Endodermal cell (in vitro differentiated cells): ENCODE data around the gene ZBTB46. TPM values are rescaled to one million over a fixed set of nuclear protein-coding genes. Genes with fewer than 3 reads are reported as not detected.

Experiments used
- DNase-seq: peaks from one replicate; pipeline ENCODE4 v3.0.0-alpha.2; 2017
- H3K27ac ChIP-seq: 2 replicates; pipeline ENCODE4 v1.5.1; 2013; ENCODE audit warnings: mild to moderate bottlenecking, low read depth, low read length, moderate library complexity
- H3K27me3 ChIP-seq: 2 replicates; pipeline ENCODE4 v1.6.1; 2013; ENCODE audit warnings: mild to moderate bottlenecking, low read length, moderate library complexity; ENCODE audit not compliant: insufficient read depth, control insufficient read depth, poor library complexity, severe bottlenecking
- H3K36me3 ChIP-seq: 2 replicates; pipeline ENCODE4 v1.7.0; 2013; ENCODE audit warnings: mild to moderate bottlenecking, low read length, moderate library complexity; ENCODE audit not compliant: control insufficient read depth, insufficient read depth
- H3K4me1 ChIP-seq: one replicate; pipeline ENCODE4 v1.7.0; 2013; ENCODE audit warnings: low read length; ENCODE audit not compliant: control insufficient read depth, insufficient read depth
- H3K4me3 ChIP-seq: 2 replicates; pipeline ENCODE4 v1.5.1; 2013; ENCODE audit warnings: mild to moderate bottlenecking, low read length, moderate library complexity
- H3K9ac ChIP-seq: 2 replicates; pipeline ENCODE4 v1.6.1; 2013; ENCODE audit warnings: mild to moderate bottlenecking, low read length, moderate library complexity; ENCODE audit not compliant: poor library complexity, severe bottlenecking; ENCODE audit errors: extremely low read depth
- H3K9me3 ChIP-seq: 2 replicates; pipeline ENCODE4 v1.6.1; 2013; ENCODE audit warnings: mild to moderate bottlenecking, low read length, moderate library complexity; ENCODE audit not compliant: control insufficient read depth
- H3K27ac Mint-ChIP-seq: 2 replicates; pipeline ENCODE4 v1.8.0; 2020; ENCODE audit warnings: mixed read lengths
- H3K27me3 Mint-ChIP-seq: 2 replicates; pipeline ENCODE4 v1.8.0; 2021; ENCODE audit warnings: mild to moderate bottlenecking, mixed read lengths; ENCODE audit not compliant: insufficient read depth
- H3K36me3 Mint-ChIP-seq: 2 replicates; pipeline ENCODE4 v1.8.0; 2020; ENCODE audit warnings: low read depth, mixed read lengths
- H3K4me1 Mint-ChIP-seq: 2 replicates; pipeline ENCODE4 v1.8.0; 2020; ENCODE audit warnings: mixed read lengths
- H3K4me3 Mint-ChIP-seq: 2 replicates; pipeline ENCODE4 v1.8.0; 2020; ENCODE audit warnings: mild to moderate bottlenecking, moderate library complexity, mixed read lengths
- H3K9me3 Mint-ChIP-seq: 2 replicates; pipeline ENCODE4 v1.8.0; 2020; ENCODE audit warnings: mild to moderate bottlenecking, mixed read lengths
- CTCF ChIP-seq: fragments of 200-600 bp; sonication (generic); conservative IDR thresholded peaks from 2 replicates; pipeline ENCODE4 v1.5.0; 2021; ENCODE audit warnings: antibody characterized with exemption, mild to moderate bottlenecking
- WGBS, 2 experiments: methylation state at CpG; one replicate each; pipeline versions ENCODE4 v1.1.5 to v1.1.7; 2013; ENCODE audit warnings: missing lambda C conversion rate in 2 of 2, mixed read lengths in 1 of 2; ENCODE audit not compliant: insufficient coverage in 1 of 2, insufficient read length in 1 of 2; 5-methylcytosine and 5-hydroxymethylcytosine counted together
- total RNA-seq, 2 donors: library from RNA; stranded (reverse); fragmentation: NEBNext Ultra II Directional in 1 of 2; extraction: Animal tissue kit (Norgen Biotek cat#: 25700) in 1 of 2; gene quantifications; 2 replicates in 1 of 2; 3 replicates in 1 of 2; pipeline ENCODE4 v1.2.1, GENCODE V29; 2021

Gene ZBTB46
- total RNA-seq, 2 donors from 2014 or later: 24.9 to 25.9 TPM

- H3K9me3 ChIP-seq: no peaks in the 10 kb centered on the region
- Mint-ChIP-seq H3K36me3 (peaks cover 13% of the 10 kb centered on the region), H3K4me1 (no peaks in the 10 kb centered on the region), H3K9me3 (no peaks in the 10 kb centered on the region), H3K27me3 (no peaks in the 10 kb centered on the region), H3K4me3 (no peak overlapping the region), H3K27ac (no peak overlapping the region)
- H3K27ac ChIP-seq: no peak overlapping the region
- WGBS, 2 experiments: 95% methylated on average over 57 of the region's 57 CpGs
- H3K36me3 ChIP-seq: peaks cover 11% of the 10 kb centered on the region
- H3K4me3 ChIP-seq: no peak overlapping the region
- H3K9ac ChIP-seq: no peak overlapping the region
- TF ChIP-seq CTCF: no peak
- no peak for DNase-seq
- H3K27me3 ChIP-seq: no peaks in the 10 kb centered on the region
- H3K4me1 ChIP-seq: no peaks in the 10 kb centered on the region
Observed at GRCh38 chr20:63789836-63790571, 41.1 kb downstream of the ZBTB46 start.

- Mint-ChIP-seq H3K9me3 (no peaks in the 10 kb centered on the region), H3K27ac (no peak overlapping the region), H3K36me3 (peaks cover 15% of the 10 kb centered on the region), H3K4me1 (no peaks in the 10 kb centered on the region), H3K27me3 (no peaks in the 10 kb centered on the region), H3K4me3 (no peak overlapping the region)
- Histone ChIP-seq H3K4me3 (no peak overlapping the region), H3K36me3 (peaks cover 11% of the 10 kb centered on the region), H3K4me1 (no peaks in the 10 kb centered on the region), H3K27me3 (no peaks in the 10 kb centered on the region), H3K9me3 (no peaks in the 10 kb centered on the region), H3K27ac (no peak overlapping the region), H3K9ac (no peak overlapping the region)
- no peak for TF ChIP-seq CTCF
- no peak for DNase-seq
- 92 to 94% methylated on average over 16 of the region's 16 CpGs for WGBS, 2 experiments
Observed at GRCh38 chr20:63787749-63788148, 43.3 kb downstream of the ZBTB46 start.

- Mint-ChIP-seq H3K4me1 (no peaks in the 10 kb centered on the region), H3K27me3 (no peaks in the 10 kb centered on the region), H3K27ac (no peak overlapping the region), H3K36me3 (peaks cover 15% of the 10 kb centered on the region), H3K9me3 (no peaks in the 10 kb centered on the region), H3K4me3 (no peak overlapping the region)
- no peak for DNase-seq
- no peak overlapping the region for H3K4me3 ChIP-seq
- H3K27me3 ChIP-seq: no peaks in the 10 kb centered on the region
- TF ChIP-seq CTCF: no peak
- H3K9ac ChIP-seq: no peak overlapping the region
- H3K4me1 ChIP-seq: no peaks in the 10 kb centered on the region
- H3K9me3 ChIP-seq: no peaks in the 10 kb centered on the region
- WGBS, 2 experiments: 95 to 97% methylated on average over 11 of the region's 11 CpGs
- H3K36me3 ChIP-seq: peaks cover 11% of the 10 kb centered on the region
- no peak overlapping the region for H3K27ac ChIP-seq
Observed at GRCh38 chr20:63787302-63787701, 43.8 kb downstream of the ZBTB46 start.
